AG08395 (cell line): ENCODE data around the gene PDK1.
"Not testable (repeated sequence)": the region's sequence is repeated elsewhere in the genome, so short reads cannot be mapped to it uniquely, and the experiment has no call there.

Experiments
- DNase-seq: peaks from one replicate; pipeline ENCODE4 v3.0.0; 2012; ENCODE audit warnings: mixed read lengths, low spot score

The PDK1 gene

DNA sequence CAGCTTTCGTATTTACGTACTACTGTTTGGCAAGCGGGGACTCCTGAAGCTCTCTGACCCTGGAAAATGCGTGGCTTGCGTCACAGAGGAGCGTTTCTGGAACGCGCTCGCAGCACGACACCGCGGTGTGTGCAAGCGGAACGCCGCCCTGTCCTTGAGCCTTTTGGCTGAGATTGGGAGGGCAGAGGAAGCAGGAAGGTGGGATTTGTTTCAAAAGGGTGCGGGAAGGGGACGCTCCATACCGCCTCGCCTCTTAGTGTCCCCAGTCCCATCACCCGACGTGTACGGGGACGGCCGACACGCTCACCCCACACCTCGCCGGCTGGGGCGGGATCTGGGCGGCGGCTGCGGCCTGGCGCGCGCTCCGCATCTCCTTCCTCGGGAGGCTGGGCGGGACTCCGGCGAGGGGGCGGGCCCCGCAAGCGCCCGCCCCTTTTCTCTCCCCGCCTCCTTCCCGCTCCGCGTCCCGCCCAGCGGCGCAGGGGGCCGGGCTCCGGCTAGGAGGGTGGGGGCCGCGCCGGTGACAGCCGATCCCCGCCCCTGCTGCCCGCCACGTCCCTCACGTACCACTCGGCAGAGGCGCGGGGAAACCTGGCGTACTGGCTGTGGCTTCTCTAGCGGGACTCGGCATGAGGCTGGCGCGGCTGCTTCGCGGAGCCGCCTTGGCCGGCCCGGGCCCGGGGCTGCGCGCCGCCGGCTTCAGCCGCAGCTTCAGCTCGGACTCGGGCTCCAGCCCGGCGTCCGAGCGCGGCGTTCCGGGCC, at the start of gene PDK1:
TSS of gene PDK1 (plus strand) at position 569 of the 762 bp plus-strand sequence. CDS start at position 630, 61 bp downstream.
- DNase-seq, result peak; percentile 97

DNA sequence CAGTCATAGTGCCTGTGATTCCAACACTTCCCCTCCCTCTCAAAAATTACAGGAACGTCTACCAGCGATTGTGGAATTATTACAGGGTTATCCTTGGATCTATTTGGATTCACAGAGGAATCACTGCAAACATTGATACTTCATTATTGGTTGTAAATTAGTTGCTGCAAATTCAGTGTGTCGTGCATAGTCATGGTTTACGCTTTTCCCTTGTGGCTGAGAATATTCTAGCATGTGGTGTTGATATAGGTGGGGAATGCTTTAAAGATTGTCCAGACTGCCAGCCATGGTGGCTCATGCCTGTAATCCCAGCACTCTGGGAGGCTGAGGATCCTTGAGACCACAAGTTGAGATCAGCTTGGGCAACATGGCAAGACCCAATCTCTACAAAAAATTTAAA, 48.7 kb upstream of the PDK1 start:
- DNase-seq, result no peak

DNA sequence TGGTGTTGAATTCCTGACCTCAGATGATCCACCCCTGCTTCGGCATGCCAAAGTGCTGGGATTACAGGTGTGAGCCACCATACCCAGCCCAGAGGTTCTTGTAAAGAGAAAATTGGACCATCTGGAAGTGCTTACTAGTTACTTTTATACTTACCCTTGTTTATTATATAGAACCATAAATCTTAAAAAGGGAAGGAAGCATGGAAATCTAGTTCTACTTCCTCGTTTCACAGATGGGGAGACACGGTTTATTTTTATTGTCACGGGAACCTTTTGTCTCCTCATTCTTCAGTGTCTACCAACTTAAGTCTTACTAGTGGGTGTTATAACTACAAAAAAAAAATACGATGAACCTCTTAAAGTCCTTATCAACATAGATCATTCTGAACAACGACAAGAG, 45.8 kb upstream of the PDK1 start:
- DNase-seq, result no peak

DNA sequence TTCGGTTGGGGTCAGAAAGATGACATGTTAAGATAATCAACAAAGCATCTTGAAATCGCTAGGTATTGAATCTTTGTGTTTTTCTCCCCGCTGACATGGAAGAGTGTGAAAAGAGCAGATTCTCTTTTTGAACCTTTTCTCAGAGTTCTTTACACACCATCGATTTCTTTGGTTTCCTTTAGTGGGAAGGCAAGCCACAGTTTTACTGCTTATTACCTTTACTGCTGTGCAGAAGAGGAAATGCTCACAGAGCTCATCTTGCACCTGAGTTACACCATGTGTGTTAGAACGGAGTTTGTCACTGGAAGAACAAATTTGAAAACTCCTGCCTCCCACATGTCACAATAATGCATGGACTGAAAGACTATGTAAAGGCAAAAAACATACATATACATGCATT, 45.3 kb upstream of the PDK1 start:
- DNase-seq, result no peak

DNA sequence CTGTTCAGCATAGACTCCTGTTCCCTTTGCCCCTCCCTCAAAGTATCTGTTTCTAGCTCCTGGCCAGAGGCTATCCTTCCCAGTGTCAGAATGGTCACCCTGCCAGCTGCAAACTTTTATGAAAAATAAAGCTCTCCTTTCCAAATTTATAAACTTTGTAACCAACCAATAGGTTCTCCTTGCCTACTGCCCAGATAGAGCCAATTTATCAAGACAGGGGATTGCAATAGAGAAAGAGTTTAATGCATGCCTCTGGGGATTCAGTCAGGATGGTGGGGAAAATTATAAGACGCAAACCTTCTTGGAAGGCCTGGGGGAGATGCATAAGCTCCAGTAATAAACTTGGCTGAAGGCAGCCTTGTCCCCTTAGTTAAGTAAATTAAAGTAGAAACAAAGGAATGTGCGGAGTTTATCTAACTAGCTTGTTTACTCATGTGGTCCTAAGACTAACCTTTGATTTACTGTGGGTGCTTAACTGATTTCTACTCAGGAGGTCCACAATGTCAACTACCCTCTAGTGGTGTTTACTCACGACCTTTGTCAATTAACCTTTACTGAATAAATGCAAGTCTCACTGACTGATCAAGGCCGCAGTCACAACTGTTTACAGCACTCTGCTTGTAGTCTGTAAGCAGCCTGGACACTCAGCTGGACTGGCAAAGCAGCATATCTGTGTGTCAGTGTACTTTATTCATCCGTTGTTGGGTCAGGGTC, 42.9 kb upstream of the PDK1 start:
- no peak for DNase-seq

DNA sequence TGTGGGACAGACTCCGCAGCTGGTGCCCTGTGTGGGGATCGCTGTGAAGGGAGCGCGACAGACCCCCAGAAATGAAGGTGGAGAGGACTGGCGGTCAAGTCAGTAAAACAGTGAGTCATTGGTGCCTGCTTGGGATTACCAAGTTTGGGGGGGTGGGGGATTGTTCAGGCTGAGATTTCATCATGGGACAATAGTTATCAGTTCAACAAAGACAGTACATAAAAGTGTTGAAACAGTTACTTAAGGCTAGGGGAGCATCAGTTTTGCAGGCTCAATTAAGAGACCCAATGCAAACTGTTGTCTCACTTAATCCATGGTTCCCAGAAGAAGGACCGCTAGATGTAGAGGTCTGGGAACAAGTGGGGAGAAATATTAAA, 42.4 kb upstream of the PDK1 start:
- DNase-seq, result no peak

- DNase-seq, result no peak
Observed at GRCh38 chr2:172513935-172514586, 41.8 kb upstream of the PDK1 start.

DNA sequence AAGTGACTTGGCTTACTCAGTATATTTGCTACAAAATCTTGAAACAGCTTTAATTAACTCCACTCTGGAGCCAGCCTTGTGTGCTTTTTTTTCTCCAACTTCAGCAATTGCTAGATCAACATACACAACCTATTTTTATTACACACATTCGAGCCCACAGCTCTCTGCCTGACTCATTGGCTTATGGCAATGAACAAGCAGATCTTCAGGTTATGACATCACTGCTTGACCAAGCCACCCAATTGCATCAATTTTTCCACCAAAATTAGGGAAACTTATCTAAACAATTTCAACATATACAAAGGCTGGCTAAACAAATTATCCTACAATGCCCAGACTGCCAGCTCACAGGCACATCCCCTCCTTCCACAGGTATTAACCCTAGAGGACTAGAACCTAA, 39.6 kb upstream of the PDK1 start:
- peak; percentile 5 for DNase-seq

DNA sequence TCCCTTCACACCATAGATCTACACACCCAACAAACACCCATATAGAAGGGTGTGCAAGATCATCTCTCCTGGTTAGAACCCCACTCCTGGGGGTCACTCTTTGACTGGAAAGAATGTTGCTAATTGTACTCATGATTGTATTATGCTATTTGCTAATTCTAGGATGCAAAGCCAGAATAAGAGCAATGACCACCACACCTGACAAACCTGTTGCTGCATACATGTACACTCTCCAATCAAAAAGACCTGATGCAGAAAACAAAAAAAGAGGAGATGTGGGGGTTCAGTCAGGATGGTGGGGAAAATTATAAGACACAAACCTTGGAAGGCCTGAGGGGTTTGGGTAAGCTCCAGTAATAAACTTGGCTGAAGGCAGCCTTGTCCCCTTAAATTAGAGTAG, 36.9 kb upstream of the PDK1 start:
- DNase-seq, result no peak

DNA sequence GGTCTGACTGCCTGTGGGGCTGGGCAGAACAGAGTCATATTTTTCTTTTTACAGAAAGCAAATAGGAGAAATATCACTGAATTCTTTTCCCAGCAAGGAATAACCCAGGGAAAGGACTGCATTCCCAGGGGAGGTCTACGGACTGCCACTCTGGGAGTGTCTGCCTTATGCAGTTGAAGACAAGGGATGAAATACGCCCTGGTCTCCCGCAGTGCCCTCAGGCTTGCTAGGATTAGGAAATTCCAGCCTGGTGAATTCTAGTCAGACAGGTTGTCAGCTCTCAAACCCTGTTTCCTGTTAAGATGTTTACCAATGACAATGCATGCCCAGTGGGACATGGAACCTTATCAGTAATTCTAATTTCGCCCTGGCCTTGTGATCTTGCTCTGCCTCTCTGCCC, 30.3 kb upstream of the PDK1 start:
- DNase-seq, result no peak

- no peak for DNase-seq
Observed at GRCh38 chr2:172531309-172531708, 24.6 kb upstream of the PDK1 start.

GRCh38 chr2:172532461-172532860, 23.4 kb upstream of the PDK1 start:
- DNase-seq, result not testable (repeated sequence)

GRCh38 chr2:172533687-172534086, 22.2 kb upstream of the PDK1 start:
- DNase-seq, result no peak

- no peak for DNase-seq
Observed at GRCh38 chr2:172535119-172535518, 20.8 kb upstream of the PDK1 start.

- not testable (repeated sequence) for DNase-seq
Observed at GRCh38 chr2:172537851-172538250, 18.0 kb upstream of the PDK1 start.

DNA sequence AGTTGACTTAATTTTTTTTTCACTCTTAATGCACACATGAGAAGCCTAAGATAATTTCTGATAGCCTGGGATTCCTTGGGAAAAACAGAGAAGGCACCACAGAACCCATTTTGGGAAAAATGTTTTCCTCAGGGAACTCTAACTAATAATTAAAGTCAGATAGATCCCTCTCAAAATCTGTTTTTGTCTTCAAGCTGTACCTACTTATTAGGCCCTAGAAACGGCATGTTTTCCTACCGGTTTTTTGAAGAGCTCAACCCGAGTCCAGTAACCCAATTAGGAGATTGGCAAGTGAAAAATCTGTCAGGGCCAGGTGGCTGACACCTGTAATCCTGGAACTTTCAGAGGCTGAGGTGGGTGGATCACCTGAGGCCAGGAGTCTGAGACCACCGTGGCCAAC, 16.1 kb upstream of the PDK1 start:
- DNase-seq, result no peak

- no peak for DNase-seq
Observed at GRCh38 chr2:172540421-172540820, 15.5 kb upstream of the PDK1 start.

- no peak for DNase-seq
Observed at GRCh38 chr2:172545408-172546075, 10.3 kb upstream of the PDK1 start.

- DNase-seq, result no peak
Observed at GRCh38 chr2:172549131-172549530, 6.8 kb upstream of the PDK1 start.

- not testable (repeated sequence) for DNase-seq
Observed at GRCh38 chr2:172549802-172550201, 6.1 kb upstream of the PDK1 start.

DNA sequence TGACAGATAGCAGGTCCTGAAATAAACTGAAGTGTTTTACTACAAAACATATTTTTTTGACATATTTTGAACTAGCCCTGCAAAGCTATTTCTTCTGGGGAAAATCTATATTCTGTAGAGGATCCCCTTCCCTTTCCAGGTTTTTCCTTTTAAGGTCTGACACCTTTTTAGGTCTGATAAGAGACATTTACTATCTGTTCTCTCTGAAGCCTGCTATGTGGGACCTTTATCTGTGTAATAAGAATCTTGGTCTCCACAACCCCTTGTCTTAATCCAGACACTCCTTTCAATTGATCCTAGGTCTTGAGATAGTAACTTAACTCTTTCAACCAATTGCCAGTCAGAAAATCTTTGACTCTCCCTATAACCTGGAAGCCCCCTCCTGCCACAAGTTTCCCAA, 5.5 kb upstream of the PDK1 start:
- DNase-seq, result no peak

DNA sequence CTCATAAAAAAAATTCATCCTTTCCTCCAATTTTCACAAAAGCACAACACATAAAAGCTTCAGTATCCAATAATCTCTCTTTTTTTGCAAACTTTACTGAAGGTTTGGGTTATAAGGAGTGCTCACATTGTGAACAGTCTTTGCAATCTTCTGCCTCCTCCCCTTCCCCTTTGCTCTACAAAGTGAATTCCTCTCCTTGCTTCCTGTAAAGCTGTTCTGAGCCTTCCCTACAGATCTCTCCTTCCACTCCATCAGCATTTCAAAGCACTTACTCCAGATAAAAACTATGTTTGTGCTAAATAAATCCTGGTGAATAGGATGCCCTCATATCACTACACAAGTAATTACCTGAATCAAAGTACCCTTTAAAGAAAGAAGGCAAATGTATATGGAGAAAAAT, 4.6 kb upstream of the PDK1 start:
- DNase-seq, result no peak
